GM19239 (cell line): ENCODE results near the gene SLC6A12.

Experiments used
- DNase-seq: peaks from one replicate; pipeline ENCODE4 v3.0.0; 2011; ENCODE audit warnings: low spot score; ENCODE audit not compliant: insufficient read length
- FAIRE-seq: peaks from 2 replicates; lab custom pipeline; 2011; peaks lifted over from hg19 to GRCh38; lab: Jason Lieb, UNC

Gene SLC6A12

GRCh38 chr12:148676-149416 lies 65.1 kb downstream of the SLC6A12 start:
- FAIRE-seq (no peak), DNase-seq (no peak)

GRCh38 chr12:147242-147641 lies 66.7 kb downstream of the SLC6A12 start:
- no peak for DNase-seq
- no peak for FAIRE-seq

GRCh38 chr12:145369-145960 lies 68.5 kb downstream of the SLC6A12 start:
- DNase-seq (no peak), FAIRE-seq (no peak)

- FAIRE-seq: no peak
- DNase-seq: no peak
Measured at GRCh38 chr12:144650-145284, 69.2 kb downstream of the SLC6A12 start.

GRCh38 chr12:143964-144649 lies 69.8 kb downstream of the SLC6A12 start:
- FAIRE-seq: no peak
- DNase-seq: no peak

- FAIRE-seq (no peak), DNase-seq (no peak)
Measured at GRCh38 chr12:140162-140561, 73.8 kb downstream of the SLC6A12 start.
